Measurements from ENCODE around the gene DAPK1.

Gene DAPK1

GRCh38 chr9:87732344-87732743 is 234.7 kb downstream of the DAPK1 start:
- Histone ChIP-seq H3K27me3 (ENCODE audit: insufficient read depth, low read depth, severe bottlenecking) (no peaks in the 10 kb centered on the region), H3K27ac (no peak overlapping the region), H3K4me3 (ENCODE audit: low read depth, low read length) (no peak overlapping the region), H3K36me3 (no peaks in the 10 kb centered on the region), H3K9me3 (ENCODE audit: severe bottlenecking) (no peaks in the 10 kb centered on the region)
- no peak for TF ChIP-seq CTCF (IDR thresholded peaks at IDR 0.05; ENCODE audit: low read depth, low read length)
- no peak for DNase-seq

GRCh38 chr9:87732756-87733155 is 235.1 kb downstream of the DAPK1 start:
- Histone ChIP-seq H3K9me3 (ENCODE audit: severe bottlenecking) (no peaks in the 10 kb centered on the region), H3K4me3 (ENCODE audit: low read depth, low read length) (no peak overlapping the region), H3K36me3 (no peaks in the 10 kb centered on the region), H3K27ac (no peak overlapping the region), H3K27me3 (ENCODE audit: insufficient read depth, low read depth, severe bottlenecking) (no peaks in the 10 kb centered on the region)
- no peak for DNase-seq
- TF ChIP-seq CTCF (IDR thresholded peaks at IDR 0.05; ENCODE audit: low read depth, low read length) = no peak

- Histone ChIP-seq H3K4me3 (ENCODE audit: low read depth, low read length) (no peak overlapping the region), H3K27ac (no peak overlapping the region), H3K36me3 (no peaks in the 10 kb centered on the region), H3K9me3 (ENCODE audit: severe bottlenecking) (no peaks in the 10 kb centered on the region), H3K27me3 (ENCODE audit: insufficient read depth, low read depth, severe bottlenecking) (no peaks in the 10 kb centered on the region)
- TF ChIP-seq CTCF (IDR thresholded peaks at IDR 0.05; ENCODE audit: low read depth, low read length) = no peak
- DNase-seq = no peak
These were observed 235.8 kb downstream of the DAPK1 start for GRCh38 chr9:87733273-87734052.

GRCh38 chr9:87734106-87734505 is 236.4 kb downstream of the DAPK1 start:
- no peak for DNase-seq
- H3K27ac ChIP-seq = no peak overlapping the region
- no peaks in the 10 kb centered on the region for H3K27me3 ChIP-seq (ENCODE audit: insufficient read depth, low read depth, severe bottlenecking)
- no peak for TF ChIP-seq CTCF (IDR thresholded peaks at IDR 0.05; ENCODE audit: low read depth, low read length)
- no peak overlapping the region for H3K4me3 ChIP-seq (ENCODE audit: low read depth, low read length)
- no peaks in the 10 kb centered on the region for H3K36me3 ChIP-seq
- H3K9me3 ChIP-seq (ENCODE audit: severe bottlenecking) = no peaks in the 10 kb centered on the region

- no peaks in the 10 kb centered on the region for H3K27me3 ChIP-seq (ENCODE audit: insufficient read depth, low read depth, severe bottlenecking)
- no peak for TF ChIP-seq CTCF (IDR thresholded peaks at IDR 0.05; ENCODE audit: low read depth, low read length)
- H3K36me3 ChIP-seq = no peaks in the 10 kb centered on the region
- no peaks in the 10 kb centered on the region for H3K9me3 ChIP-seq (ENCODE audit: severe bottlenecking)
- no peak overlapping the region for H3K4me3 ChIP-seq (ENCODE audit: low read depth, low read length)
- no peak overlapping the region for H3K27ac ChIP-seq
- DNase-seq = no peak
These were observed 241.9 kb downstream of the DAPK1 start for GRCh38 chr9:87739546-87739945.

GRCh38 chr9:87740209-87740608 is 242.5 kb downstream of the DAPK1 start:
- no peak for TF ChIP-seq CTCF (IDR thresholded peaks at IDR 0.05; ENCODE audit: low read depth, low read length)
- no peaks in the 10 kb centered on the region for H3K27me3 ChIP-seq (ENCODE audit: insufficient read depth, low read depth, severe bottlenecking)
- no peak for DNase-seq

More at GRCh38 chr9:87740209-87740608, 242.5 kb downstream of the DAPK1 start:
- Histone ChIP-seq H3K4me3 (ENCODE audit: low read depth, low read length) (no peak overlapping the region), H3K9me3 (ENCODE audit: severe bottlenecking) (no peaks in the 10 kb centered on the region), H3K27ac (no peak overlapping the region), H3K36me3 (no peaks in the 10 kb centered on the region)
